ENCODE measurements around the gene VPS13D.
"Not testable (repeated sequence)": the region's sequence is repeated elsewhere in the genome, so short reads cannot be mapped to it uniquely, and the experiment has no call there.

The VPS13D gene

DNA sequence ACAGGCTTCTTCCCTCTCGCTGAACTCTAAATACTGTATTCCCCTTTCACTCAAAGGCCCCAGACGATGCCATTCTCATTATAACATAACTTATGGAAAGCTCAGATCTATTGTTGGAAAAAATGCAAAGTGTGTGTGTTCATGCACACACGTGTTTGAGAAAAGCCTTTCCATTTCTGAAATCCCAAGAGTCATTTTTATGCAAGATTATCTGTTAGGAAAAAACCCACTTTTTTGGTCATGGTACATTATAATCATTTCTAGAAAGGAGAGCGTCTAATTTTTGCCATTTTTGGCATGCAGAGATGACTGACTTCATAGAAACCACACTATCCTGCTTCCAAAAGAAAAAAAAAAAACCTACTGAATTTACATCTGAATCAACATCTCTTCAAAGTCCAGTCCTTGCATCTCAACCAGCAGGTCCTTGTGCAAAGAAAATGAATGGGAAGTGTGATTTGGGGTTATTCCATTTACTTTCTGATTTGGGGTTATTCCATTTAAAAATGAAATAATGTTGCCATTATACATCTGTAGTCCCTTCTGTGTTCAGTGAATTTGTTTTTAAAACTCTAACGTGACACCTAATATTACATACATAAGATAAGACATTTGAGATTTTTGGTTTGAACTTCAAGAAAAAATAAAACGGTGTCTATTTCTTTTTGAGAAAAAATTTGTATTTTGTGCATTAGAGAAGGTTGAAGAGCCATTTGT, 237.9 kb downstream of the VPS13D start:
- DNase-seq = no peak

GRCh38 chr1:12468323-12468722, 238.5 kb downstream of the VPS13D start:
- no peak for DNase-seq

DNA sequence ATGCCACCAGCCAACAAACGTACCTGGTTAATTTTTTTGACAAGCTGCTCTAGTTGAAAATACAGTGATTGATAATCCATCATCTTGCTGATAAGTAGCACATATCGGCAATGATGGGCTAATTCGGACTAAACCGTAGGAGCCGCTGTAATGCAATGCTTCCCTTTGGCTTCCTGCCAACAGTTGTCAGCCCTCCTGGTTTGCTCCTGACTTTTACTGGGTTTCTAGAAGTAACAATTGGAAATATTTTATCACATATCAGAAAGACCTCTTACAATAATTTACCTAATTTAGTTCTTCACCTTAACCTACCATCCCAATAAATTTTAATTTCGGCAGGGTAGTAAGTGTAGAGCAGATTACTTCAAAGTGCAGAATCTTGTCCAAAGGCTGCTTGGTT, 239.7 kb downstream of the VPS13D start:
- DNase-seq = no peak

- no peak for DNase-seq
These were observed 240.2 kb downstream of the VPS13D start for GRCh38 chr1:12469990-12470389.

DNA sequence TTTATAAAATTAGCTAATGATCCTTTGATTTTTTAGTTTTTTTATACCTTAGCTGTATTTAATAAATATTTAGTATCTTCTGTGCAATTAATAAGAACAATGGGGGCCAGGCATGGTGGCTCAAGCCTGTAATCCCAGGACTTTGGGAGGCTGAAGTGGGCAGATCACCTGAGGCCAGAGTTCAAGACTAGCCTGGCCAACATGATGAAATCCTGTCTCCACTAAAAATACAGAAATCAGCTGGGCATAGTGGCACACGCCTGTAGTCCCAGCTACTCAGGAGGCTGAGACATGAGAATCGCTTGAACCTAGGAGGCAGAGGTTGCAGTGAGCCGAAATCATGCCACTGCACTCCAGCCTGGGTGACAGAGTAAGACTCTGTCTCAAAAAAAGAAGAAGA, 241.1 kb downstream of the VPS13D start:
- DNase-seq = not testable (repeated sequence)

DNA sequence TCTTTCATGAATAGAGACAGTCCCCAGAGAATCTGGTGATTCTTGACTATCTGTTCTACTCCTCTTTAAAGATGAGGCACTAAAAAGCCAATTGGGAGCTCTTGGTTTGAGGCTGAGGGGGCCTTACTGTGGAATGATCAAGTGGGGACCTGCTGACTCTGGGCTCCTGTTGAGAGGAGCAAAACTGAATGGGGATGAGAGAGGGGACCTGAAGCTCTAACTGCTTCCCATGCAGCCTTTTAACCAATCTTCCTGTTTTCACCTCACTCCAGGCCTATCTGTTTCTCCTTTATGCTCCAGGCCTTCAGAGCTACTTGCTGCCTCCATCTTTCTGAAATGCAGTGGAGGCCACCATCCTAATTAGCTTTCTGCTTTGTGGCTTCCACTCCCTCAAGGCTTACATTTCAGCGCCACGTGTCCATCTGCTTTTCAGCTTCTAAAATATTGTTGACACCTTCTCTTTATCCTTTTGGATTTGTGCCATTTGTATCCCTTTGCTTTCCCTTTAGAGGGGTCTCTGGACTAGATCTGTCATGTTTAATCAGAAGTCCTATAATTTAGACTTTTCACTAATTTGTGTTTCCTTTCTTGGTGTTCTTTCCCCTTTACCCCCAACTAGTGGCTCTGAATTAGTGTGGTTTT, 242.4 kb downstream of the VPS13D start:
- no peak for DNase-seq

DNA sequence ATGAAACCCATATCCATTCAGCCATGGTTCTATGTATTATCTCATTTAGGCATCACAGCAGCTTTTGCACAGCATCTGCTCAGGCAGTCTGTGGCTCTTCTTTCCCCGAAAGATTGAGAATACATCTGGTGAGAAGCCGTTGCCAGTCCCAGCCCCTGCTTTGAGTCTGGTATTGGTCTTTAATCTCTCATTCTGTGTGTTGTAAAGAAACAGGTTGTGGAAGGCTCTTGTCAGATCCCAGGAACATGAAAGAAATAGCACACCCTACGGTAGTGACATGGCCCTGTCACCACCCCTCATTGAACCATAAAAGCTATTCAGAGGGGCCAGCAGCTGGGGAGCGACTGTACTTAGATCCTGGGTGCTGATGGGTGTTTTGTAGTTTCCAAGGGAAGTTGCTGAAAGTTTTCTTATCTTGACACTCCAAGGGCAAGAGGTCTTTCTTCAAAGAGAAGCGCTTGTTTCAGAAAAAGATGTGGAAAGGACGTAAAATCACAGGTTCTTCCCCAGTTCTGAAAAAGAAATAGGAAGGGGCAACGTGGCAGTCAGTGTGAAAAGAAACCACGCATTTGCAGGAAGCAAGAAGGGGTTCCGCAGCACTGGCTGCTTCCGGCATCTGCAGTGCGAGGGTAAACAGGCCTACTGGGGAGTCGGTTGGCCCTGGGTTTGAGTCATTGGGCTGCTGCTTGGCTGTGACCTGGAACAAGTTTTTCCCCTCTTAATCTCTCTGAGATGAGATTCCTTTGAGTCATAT, 243.1 kb downstream of the VPS13D start:
- DNase-seq = no peak

- DNase-seq = no peak
These were observed 243.9 kb downstream of the VPS13D start for GRCh38 chr1:12473596-12474362.

GRCh38 chr1:12475101-12475500, 245.3 kb downstream of the VPS13D start:
- DNase-seq = no peak

- no peak for DNase-seq
These were observed 245.7 kb downstream of the VPS13D start for GRCh38 chr1:12475530-12475934.

DNA sequence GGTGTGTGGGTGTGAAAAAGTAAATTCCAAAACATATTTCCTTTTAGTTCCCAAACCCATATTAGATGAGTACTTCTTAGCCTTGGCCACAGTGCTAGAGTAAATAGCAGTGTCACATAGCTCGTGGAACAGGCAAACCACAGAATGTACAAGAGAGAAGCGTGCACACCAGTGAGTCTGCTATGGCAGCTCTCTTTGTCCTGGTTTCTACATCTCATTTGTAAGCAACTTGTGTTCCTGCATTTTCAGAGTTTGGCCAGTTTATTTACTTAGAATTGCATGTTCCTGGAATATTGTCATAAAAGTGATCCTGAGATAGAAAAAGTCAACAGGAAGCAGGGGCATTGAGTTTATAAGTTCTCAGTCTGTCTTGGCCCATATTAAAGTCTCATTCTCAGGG, 246.1 kb downstream of the VPS13D start:
- DNase-seq = no peak

DNA sequence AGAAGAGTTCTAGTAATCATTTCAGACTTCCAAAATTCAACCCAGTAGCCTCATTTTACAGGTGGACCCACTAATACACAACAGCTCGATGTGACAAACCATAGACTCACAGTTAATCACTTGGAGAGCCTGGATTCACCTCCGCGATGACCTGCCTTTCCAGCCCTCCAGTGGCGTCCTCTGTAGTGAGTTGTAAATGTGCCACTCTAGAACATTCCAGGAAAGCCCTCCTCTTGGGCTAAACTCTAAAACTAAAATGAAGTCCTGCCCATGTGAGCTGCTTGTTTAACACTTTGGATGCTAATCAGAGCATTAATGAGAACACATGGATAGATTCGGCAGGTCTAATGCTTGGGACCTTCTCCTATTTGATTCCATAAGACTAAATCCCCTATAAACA, 247.5 kb downstream of the VPS13D start:
- DNase-seq = no peak

DNA sequence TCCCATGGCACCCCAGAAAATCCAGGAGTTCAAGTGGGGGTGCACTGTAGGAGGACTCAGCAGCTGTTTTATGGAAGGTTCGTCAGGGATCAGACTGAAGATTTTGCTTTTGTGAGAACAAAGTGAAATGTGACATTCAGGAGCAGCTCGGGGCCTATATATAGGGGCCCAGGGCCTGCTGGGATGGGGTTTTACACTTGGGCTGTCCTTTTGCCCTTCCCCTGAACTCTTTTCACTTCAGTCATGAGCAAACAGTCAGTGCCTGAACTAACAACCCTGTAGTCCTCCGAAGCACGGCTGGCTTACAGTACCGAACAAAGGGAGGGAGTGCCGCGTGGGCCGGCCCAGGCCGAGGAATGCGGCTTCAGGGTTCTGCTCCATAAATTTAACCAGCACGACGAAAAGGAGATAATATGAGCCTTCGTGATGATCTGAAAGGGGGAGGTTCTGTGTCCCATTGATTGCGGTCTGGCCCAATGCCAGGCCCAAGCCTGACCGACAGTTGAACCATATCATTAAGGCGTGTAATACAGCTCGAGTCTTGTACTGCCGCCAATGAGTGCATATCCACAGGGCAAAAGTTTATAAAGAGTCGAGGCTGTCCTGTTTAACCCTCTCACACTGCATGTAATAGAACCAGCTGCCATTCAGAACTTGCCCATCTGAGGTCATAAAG, 248.2 kb downstream of the VPS13D start:
- DNase-seq = peak in 1 of 58 donors; percentile 59

- DNase-seq = no peak
These were observed 248.8 kb downstream of the VPS13D start for GRCh38 chr1:12478612-12478985.

- no peak for DNase-seq
These were observed 249.5 kb downstream of the VPS13D start for GRCh38 chr1:12479311-12479710.

GRCh38 chr1:12480041-12480440, 250.2 kb downstream of the VPS13D start:
- no peak for DNase-seq

DNA sequence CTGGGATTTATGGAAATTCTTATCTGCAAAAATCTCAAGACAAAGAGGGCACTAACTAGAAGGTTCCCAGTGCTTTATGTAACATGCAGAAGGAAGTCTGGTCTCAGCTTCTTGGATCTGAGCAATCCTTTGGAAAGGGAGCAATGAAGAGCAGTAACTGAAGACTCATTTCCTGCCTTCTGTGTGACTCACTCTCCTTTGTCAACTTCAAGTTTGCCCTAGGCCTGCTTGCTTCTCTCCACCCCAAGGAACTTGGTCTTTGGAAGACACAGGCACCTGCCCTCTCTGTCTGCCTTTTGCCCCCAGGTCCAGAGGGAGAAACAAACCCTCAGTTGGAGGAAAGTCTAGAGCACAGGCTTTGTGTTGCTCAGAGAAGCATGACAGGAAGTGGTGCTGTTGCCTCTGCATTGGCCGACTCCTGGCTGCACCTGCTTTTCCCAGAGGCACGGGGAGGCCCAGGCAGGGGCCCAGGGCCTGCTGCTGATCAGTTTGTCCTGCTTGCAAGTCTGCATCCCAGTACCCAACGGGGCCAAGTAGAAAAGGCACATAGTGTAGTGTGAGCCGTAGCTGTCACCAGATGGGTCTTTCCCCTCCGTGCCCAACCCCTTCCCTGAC, 251.0 kb downstream of the VPS13D start:
- no peak for DNase-seq

DNA sequence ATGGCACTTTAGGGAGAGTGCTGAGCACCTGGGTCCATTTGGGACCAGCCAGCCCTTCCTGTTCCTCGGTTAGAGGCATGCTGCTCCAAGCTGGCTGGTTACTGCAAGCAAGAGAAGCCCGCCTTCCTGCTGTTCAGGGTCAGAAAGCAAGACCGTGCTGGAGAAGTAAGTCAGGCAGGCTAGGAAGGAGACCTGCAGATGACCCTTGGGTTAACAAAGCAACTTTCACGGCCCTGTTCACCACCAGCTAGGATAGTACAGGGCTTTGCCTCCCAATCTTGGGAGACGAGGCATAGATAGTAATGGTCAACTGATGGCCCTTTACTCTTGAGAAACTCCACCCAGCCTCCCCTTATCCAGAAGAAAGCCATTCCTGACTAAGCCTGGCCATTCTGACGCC, 252.1 kb downstream of the VPS13D start:
- DNase-seq = no peak

DNA sequence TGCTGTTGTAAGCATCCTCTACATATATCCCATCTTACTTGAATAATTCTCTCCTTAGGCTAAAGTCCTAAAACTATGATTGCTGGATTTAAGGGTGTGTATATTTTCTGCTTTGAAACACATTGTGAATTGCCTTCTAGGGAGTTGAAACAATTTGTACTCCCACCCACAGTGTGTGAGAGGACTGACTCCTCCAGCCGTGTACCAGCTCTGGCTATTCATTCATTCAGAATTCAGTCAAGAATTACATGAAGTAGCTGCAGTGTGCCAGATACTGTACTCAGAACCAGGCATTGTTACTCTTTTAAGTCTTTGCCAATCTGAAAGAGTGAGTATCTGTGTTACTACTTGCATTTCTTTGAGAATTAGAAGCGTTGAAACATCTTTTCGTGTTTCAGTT, 253.2 kb downstream of the VPS13D start:
- DNase-seq = no peak

GRCh38 chr1:12485231-12486058, 255.6 kb downstream of the VPS13D start:
- no peak for DNase-seq

Measured in anterior cingulate cortex (tissue), 58 donors.